Activated CD4-positive, CD25-positive, alpha-beta regulatory T cell treated with anti-CD3 and anti-CD28 coated beads, Interleukin-2, amount 50 U/mL, for 24 hours (primary cell): Measurements from ENCODE around the gene ADGRD1.

Experiments used
- ATAC-seq, 2 donors: fragments of 150-1000 bp; cut with Tn5 transposase; one replicate each; pipeline ENCODE4 v1.10.0; 2021; ENCODE audit warnings: mild to moderate bottlenecking in 1 of 2, moderate library complexity in 1 of 2

ADGRD1 gene

GRCh38 chr12:130967636-130968035 lies 13.9 kb downstream of the ADGRD1 start:
- no peak for ATAC-seq

GRCh38 chr12:130968611-130969010 lies 14.9 kb downstream of the ADGRD1 start:
- no peak for ATAC-seq

GRCh38 chr12:130969223-130969622 lies 15.5 kb downstream of the ADGRD1 start:
- no peak for ATAC-seq

- ATAC-seq = no peak
Measured at GRCh38 chr12:130970165-130970907, 16.6 kb downstream of the ADGRD1 start.

- ATAC-seq = no peak
Measured at GRCh38 chr12:130970908-130971233, 17.2 kb downstream of the ADGRD1 start.

GRCh38 chr12:130971925-130972585 lies 18.3 kb downstream of the ADGRD1 start:
- ATAC-seq = no peak

GRCh38 chr12:130972586-130972950 lies 18.9 kb downstream of the ADGRD1 start:
- ATAC-seq = no peak

GRCh38 chr12:130973109-130973508 lies 19.4 kb downstream of the ADGRD1 start:
- no peak for ATAC-seq

GRCh38 chr12:130973906-130974305 lies 20.2 kb downstream of the ADGRD1 start:
- no peak for ATAC-seq

GRCh38 chr12:130975116-130975515 lies 21.4 kb downstream of the ADGRD1 start:
- ATAC-seq = no peak

GRCh38 chr12:130976171-130976720 lies 22.5 kb downstream of the ADGRD1 start:
- ATAC-seq = no peak

GRCh38 chr12:130977046-130977742 lies 23.5 kb downstream of the ADGRD1 start:
- no peak for ATAC-seq

- no peak for ATAC-seq
Measured at GRCh38 chr12:130977743-130978095, 24.0 kb downstream of the ADGRD1 start.

- ATAC-seq = no peak
Measured at GRCh38 chr12:130978785-130979184, 25.1 kb downstream of the ADGRD1 start.

- no peak for ATAC-seq
Measured at GRCh38 chr12:130981074-130981742, 27.5 kb downstream of the ADGRD1 start.

GRCh38 chr12:130981911-130982310 lies 28.2 kb downstream of the ADGRD1 start:
- no peak for ATAC-seq

- ATAC-seq = no peak
Measured at GRCh38 chr12:130982565-130983225, 29.0 kb downstream of the ADGRD1 start.

GRCh38 chr12:130983328-130984017 lies 29.8 kb downstream of the ADGRD1 start:
- ATAC-seq = no peak

- no peak for ATAC-seq
Measured at GRCh38 chr12:130984183-130985058, 30.7 kb downstream of the ADGRD1 start.

- ATAC-seq = no peak
Measured at GRCh38 chr12:130987151-130987931, 33.6 kb downstream of the ADGRD1 start.
